MCF 10A (cell line): ENCODE measurements around the gene MBOAT2. TPM values are rescaled to one million over a fixed set of nuclear protein-coding genes. Genes with fewer than 3 reads are reported as not detected.

Experiments used
- BruUV-seq: library from RNA; stranded (reverse); fragments of 400-500 nt; replicated peaks from 2 replicates; lab custom pipeline; 2021; lab: Mats Ljungman, UMichigan
- CTCF ChIA-PET: fragments of 300-600 bp; sonication (Branson Sonifier 250); formaldehyde crosslinking; extraction: SDS; loops from one replicate; lab custom pipeline; 2021; ENCODE audit warnings: antibody characterized with exemption, inconsistent platforms; lab: Yijun Ruan, JAX
- POLR2A ChIA-PET: fragments of 300-600, 350-650 bp; sonication (Branson Sonifier 250); formaldehyde crosslinking; extraction: SDS; loops from one replicate; lab custom pipeline; 2020; ENCODE audit warnings: antibody characterized with exemption, inconsistent platforms; lab: Yijun Ruan, JAX
- DNase-seq: peaks from one replicate; pipeline ENCODE4 v3.0.0-alpha.2; 2018; ENCODE audit not compliant: unreplicated experiment
- H3K27ac Mint-ChIP-seq: one replicate; pipeline ENCODE4 v1.8.0; 2022; ENCODE audit warnings: mild to moderate bottlenecking, low read depth, mixed read lengths; ENCODE audit not compliant: unreplicated experiment
- H3K27me3 Mint-ChIP-seq: one replicate; pipeline ENCODE4 v1.8.0; 2022; ENCODE audit warnings: mixed read lengths; ENCODE audit not compliant: insufficient read depth, unreplicated experiment
- H3K36me3 Mint-ChIP-seq: one replicate; pipeline ENCODE4 v1.8.0; 2022; ENCODE audit warnings: mild to moderate bottlenecking, moderate library complexity, mixed read lengths; ENCODE audit not compliant: insufficient read depth, unreplicated experiment
- H3K4me1 Mint-ChIP-seq: one replicate; pipeline ENCODE4 v1.8.0; 2022; ENCODE audit warnings: mixed read lengths; ENCODE audit not compliant: insufficient read depth, unreplicated experiment
- H3K4me3 Mint-ChIP-seq: one replicate; pipeline ENCODE4 v1.8.0; 2022; ENCODE audit warnings: mild to moderate bottlenecking, moderate library complexity, mixed read lengths; ENCODE audit not compliant: unreplicated experiment
- H3K9me3 Mint-ChIP-seq: one replicate; pipeline ENCODE4 v1.8.0; 2022; ENCODE audit warnings: mixed read lengths; ENCODE audit not compliant: unreplicated experiment
- intact Hi-C: fragments of 100-400 bp; cut with micrococcal nuclease; formaldehyde crosslinking; loops from 2 replicates; pipeline ENCODE4 v1.14.1; 2022
- total RNA-seq: library from RNA; stranded (reverse); gene quantifications from 2 replicates; pipeline ENCODE4 v1.2.3, GENCODE V29; 2022
- TF ChIP-seq, protein P1 (sequence below): fragments of 200-600 bp; IDR thresholded peaks from one replicate; pipeline ENCODE4 v1.8.0; 2022; ENCODE audit warnings: antibody characterized with exemption, mild to moderate bottlenecking; ENCODE audit not compliant: unreplicated experiment

Gene MBOAT2
- total RNA-seq, 1 experiment from 2014 or later, result 34.7 TPM

DNA sequence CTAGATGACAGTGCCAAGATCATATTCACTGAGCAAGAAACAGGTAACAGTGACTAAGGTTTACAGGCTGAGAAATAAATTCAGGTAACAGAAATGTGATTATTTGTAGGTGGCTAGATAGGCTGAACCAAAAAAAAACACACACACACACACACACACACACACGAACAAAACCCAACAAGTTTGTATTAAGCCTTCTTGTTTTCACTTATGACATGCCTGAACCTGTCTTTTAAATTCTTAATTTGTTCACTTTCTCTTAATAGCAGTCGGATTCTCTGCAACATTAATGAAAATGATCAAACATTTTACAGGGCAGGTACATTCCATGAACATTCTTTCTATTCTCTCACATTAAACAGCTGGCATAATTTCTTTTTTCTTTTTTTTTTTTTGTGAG is 147.3 kb downstream of the MBOAT2 start:
- DNase-seq, result no peak
- CTCF ChIA-PET, result interaction anchor here (0.6 to 2.0 kb wide), 3 partner anchors 17 to 350 kb away, joined by 4 to 7 read pairs (median 6); no protein-coding TSS in a partner anchor
- TF ChIP-seq, protein P1, sequence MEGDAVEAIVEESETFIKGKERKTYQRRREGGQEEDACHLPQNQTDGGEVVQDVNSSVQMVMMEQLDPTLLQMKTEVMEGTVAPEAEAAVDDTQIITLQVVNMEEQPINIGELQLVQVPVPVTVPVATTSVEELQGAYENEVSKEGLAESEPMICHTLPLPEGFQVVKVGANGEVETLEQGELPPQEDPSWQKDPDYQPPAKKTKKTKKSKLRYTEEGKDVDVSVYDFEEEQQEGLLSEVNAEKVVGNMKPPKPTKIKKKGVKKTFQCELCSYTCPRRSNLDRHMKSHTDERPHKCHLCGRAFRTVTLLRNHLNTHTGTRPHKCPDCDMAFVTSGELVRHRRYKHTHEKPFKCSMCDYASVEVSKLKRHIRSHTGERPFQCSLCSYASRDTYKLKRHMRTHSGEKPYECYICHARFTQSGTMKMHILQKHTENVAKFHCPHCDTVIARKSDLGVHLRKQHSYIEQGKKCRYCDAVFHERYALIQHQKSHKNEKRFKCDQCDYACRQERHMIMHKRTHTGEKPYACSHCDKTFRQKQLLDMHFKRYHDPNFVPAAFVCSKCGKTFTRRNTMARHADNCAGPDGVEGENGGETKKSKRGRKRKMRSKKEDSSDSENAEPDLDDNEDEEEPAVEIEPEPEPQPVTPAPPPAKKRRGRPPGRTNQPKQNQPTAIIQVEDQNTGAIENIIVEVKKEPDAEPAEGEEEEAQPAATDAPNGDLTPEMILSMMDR, result no peak
- H3K9me3 Mint-ChIP-seq, result no peaks in the 10 kb centered on the region
- H3K27ac Mint-ChIP-seq, result peak overlapping the region; percentile 23
- no peak overlapping the region for H3K4me3 Mint-ChIP-seq
- H3K36me3 Mint-ChIP-seq, result peaks cover 6% of the 10 kb centered on the region
- H3K4me1 Mint-ChIP-seq, result peaks cover 10% of the 10 kb centered on the region
- no peaks in the 10 kb centered on the region for H3K27me3 Mint-ChIP-seq
- POLR2A ChIA-PET, result no interaction called here
- no TSS peak for BruUV-seq
- intact Hi-C loops, result no loop called here

DNA sequence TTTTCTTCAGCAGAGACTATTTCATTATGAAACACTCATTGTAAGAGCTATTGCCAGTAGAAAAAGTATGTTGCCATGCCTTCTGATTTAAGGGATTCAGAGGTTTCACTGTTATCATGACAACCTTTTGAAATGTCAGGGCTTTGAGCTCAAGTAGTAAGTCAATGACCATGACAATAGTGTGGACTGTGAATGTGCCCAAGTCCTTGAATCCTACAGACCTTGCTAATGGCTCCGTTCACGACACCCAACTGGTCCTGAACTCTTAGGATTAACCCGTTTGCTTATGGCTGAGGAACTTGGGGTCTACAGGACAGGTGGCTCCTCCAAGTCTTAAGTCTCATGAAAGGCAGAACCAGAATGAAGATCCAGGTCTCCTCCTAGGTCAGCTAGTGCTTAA is 148.5 kb downstream of the MBOAT2 start:
- intact Hi-C loops, result no loop called here
- CTCF ChIA-PET, result interaction anchor here (0.7 to 2.0 kb wide), 2 partner anchors 18 to 1625 kb away, joined by 3 to 6 read pairs; no protein-coding TSS in a partner anchor

DNA sequence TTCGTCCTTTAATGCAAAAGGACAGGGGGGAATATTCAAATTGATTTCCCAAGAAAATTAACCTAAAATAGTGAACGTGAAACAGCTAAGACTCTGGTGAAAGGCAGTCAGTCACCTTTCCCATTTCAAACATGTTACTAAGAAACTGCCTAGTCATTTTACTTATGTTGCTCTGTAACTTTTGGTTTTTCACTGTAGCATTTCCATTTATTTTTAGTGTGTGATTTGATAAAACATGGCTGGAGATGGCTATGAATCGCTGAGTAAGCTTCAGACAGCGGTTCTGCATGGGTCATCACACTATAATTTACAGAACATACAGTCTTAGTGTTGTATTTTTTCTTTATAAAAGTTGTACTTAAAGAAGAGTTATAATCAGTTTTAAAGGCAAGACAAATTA is 150.1 kb downstream of the MBOAT2 start:
- intact Hi-C loops, result no loop called here
- TF ChIP-seq, protein P1, result no peak
- Mint-ChIP-seq H3K27me3 (no peaks in the 10 kb centered on the region), H3K4me1 (peaks cover 5% of the 10 kb centered on the region), H3K4me3 (no peak overlapping the region), H3K36me3 (peaks cover 3% of the 10 kb centered on the region), H3K27ac (no peak overlapping the region), H3K9me3 (no peaks in the 10 kb centered on the region)
- no peak for DNase-seq
- POLR2A ChIA-PET, result interaction anchor here (1.5 kb wide), 1 partner anchor 14 kb away, joined by 5 read pairs; no protein-coding TSS in a partner anchor
- CTCF ChIA-PET, result no interaction called here
- no TSS peak for BruUV-seq

More for the DNA sequence above, 148.5 kb downstream of the MBOAT2 start:
- BruUV-seq, result no TSS peak
- DNase-seq, result no peak
- POLR2A ChIA-PET, result interaction anchor here (0.6 to 1.2 kb wide), 3 partner anchors 19 to 259 kb away, joined by 3 read pairs; no protein-coding TSS in a partner anchor
- TF ChIP-seq, protein P1, result no peak
- Mint-ChIP-seq H3K27ac (no peak overlapping the region), H3K4me1 (peaks cover 5% of the 10 kb centered on the region), H3K4me3 (no peak overlapping the region), H3K27me3 (no peaks in the 10 kb centered on the region), H3K9me3 (no peaks in the 10 kb centered on the region), H3K36me3 (peaks cover 6% of the 10 kb centered on the region)

DNA sequence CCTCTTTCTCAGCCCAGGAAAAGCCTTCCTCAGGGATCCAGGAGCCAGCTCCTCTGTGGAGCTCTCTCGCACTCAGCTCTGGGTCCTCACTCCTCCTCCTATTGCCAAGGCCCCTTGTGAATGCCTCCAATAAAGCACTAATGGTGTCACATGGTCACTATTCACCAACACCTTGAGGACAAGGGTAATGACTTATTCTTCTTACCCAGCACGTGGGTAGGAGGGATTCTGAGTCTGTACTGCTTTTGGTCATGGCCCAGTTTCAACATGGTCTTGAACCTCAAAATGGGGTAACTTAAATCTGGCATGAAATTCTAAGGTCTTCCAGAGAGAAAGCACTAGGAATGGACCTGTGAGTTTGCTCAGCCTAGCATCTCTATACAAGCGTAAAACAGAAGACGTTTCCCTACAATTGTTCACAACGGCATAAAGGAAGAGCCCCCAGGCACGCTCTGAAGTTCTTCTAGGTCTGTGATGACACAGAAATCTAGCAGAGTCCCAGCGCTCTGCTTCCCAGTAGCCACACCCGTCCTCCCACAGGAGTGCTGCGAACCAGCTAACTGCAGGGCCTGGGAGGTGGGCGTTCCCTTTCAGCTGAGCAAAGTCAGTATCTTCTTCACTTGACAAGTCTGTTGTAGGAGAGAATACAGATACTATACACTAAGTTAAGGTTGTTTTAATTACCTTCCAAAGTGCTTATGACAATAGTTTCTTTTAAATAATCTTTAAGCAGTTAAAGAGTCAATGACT is 151.5 kb downstream of the MBOAT2 start:
- peaks cover 5% of the 10 kb centered on the region for H3K4me1 Mint-ChIP-seq
- H3K4me3 Mint-ChIP-seq, result no peak overlapping the region
- H3K9me3 Mint-ChIP-seq, result no peaks in the 10 kb centered on the region
- intact Hi-C loops, result no loop called here
- no peaks in the 10 kb centered on the region for H3K27me3 Mint-ChIP-seq
- ChIA-PET CTCF (interaction anchor here (0.5 to 0.6 kb wide), 3 partner anchors 19 to 560 kb away, joined by 3 to 6 read pairs (median 3); no protein-coding TSS in a partner anchor), POLR2A (no interaction called here)
- no TSS peak for BruUV-seq
- DNase-seq, result peak; percentile 9
- TF ChIP-seq, protein P1, result no peak
- H3K36me3 Mint-ChIP-seq, result no peaks in the 10 kb centered on the region
- no peak overlapping the region for H3K27ac Mint-ChIP-seq
